Measurements from ENCODE around the gene SHC3. TPM values are rescaled to one million over a fixed set of nuclear protein-coding genes. Genes with fewer than 3 reads are reported as not detected.

Gene SHC3
- total RNA-seq, 1 donor from 2014 or later = not detected

DNA sequence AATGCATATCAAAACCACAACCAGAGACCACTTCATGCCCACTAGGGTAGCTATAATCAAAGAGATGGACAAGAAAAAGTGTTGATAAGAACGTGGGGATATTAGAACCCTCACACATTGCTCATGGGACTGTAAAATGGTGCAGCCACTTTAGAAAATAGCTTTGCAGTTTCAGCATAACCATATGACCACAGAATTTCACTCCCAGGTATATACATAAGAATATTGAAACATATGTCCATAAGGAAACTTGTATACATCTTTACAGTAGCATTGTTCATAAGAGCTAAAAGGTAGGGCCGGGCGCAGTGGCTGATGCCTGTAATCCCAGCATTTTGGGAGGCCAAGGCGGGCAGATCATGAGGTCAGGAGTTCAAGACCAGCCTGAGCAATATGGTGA is 131.0 kb downstream of the SHC3 start:
- intact Hi-C loops (cut with micrococcal nuclease) = no loop called here
- Mint-ChIP-seq H3K4me3 (no peak overlapping the region), H3K9me3 (no peaks in the 10 kb centered on the region), H3K36me3 (ENCODE audit: low read depth) (no peaks in the 10 kb centered on the region), H3K27me3 (ENCODE audit: insufficient read depth) (peaks cover 5% of the 10 kb centered on the region), H3K4me1 (ENCODE audit: low read depth) (no peaks in the 10 kb centered on the region), H3K27ac (no peak overlapping the region)
- DNase-seq (ENCODE audit: low spot score) = no peak

DNA sequence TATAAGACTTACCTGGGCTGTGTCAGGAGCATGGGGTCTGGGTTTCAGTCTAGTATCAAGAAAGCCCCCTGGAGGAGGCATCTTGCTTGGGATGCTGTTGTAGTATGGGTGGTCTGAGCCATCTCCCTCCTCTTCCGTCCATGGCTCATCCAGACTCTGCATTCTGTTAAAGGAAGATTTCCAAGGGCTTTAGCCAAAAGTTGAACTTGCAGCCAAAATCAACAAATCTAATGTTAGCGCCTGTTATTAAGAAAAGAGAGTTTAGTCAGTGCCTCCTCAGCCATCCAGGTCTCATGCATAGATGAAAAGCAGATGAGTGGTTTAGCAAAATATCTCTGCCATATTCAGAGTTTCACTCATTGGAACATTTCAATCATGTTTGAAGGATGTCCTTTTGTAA is 131.8 kb downstream of the SHC3 start:
- Mint-ChIP-seq H3K27me3 (ENCODE audit: insufficient read depth) (peaks cover 5% of the 10 kb centered on the region), H3K36me3 (ENCODE audit: low read depth) (no peaks in the 10 kb centered on the region), H3K4me3 (no peak overlapping the region), H3K9me3 (no peaks in the 10 kb centered on the region), H3K27ac (no peak overlapping the region), H3K4me1 (ENCODE audit: low read depth) (no peaks in the 10 kb centered on the region)
- DNase-seq (ENCODE audit: low spot score) = no peak
- intact Hi-C loops (cut with micrococcal nuclease) = no loop called here

DNA sequence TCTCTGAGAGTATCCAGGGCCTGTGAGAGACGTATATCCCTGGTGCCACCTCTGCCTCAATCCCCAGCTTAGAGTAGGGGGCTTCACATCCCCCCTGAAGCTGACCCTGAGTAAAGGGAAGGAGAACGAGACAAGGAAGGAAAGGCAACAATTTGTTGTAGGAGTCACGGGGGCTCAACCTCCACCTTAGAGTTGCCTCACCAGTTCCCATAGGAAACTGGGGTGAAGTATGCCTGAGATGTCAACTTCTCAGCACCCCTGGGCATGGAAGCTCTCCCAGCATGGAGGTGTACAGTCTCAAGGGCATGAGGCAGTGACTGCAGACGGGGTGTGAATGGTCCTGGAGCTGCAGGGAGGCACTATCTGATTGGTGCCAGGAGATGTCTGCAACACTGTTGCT is 133.7 kb downstream of the SHC3 start:
- H3K27ac Mint-ChIP-seq = no peak overlapping the region
- no peak overlapping the region for H3K4me3 Mint-ChIP-seq
- H3K4me1 Mint-ChIP-seq (ENCODE audit: low read depth) = no peaks in the 10 kb centered on the region
- intact Hi-C loops (cut with micrococcal nuclease) = no loop called here
- no peaks in the 10 kb centered on the region for H3K36me3 Mint-ChIP-seq (ENCODE audit: low read depth)
- no peaks in the 10 kb centered on the region for H3K9me3 Mint-ChIP-seq
- H3K27me3 Mint-ChIP-seq (ENCODE audit: insufficient read depth) = peaks cover 5% of the 10 kb centered on the region
- DNase-seq (ENCODE audit: low spot score) = no peak

DNA sequence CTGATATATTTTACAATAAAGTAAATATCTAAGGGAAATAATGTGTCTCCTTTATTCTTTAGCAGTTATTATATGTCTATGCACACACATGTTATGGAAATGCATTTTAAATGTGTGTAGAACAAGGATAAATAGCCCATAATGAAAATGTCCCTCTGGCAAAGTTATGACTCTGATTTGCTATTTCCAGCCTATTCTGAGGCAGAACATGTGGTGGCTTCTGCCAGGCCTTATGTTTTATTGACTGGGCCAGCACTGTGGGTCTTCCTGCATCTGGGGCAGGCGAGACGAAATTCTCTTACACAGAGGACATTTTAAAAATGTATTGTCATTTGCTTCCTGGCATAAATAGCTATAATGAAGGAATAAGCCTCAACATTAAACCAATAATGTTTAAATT is 134.5 kb downstream of the SHC3 start:
- Mint-ChIP-seq H3K4me3 (no peak overlapping the region), H3K36me3 (ENCODE audit: low read depth) (no peaks in the 10 kb centered on the region), H3K9me3 (no peaks in the 10 kb centered on the region), H3K27me3 (ENCODE audit: insufficient read depth) (peaks cover 5% of the 10 kb centered on the region), H3K4me1 (ENCODE audit: low read depth) (no peaks in the 10 kb centered on the region), H3K27ac (no peak overlapping the region)
- no peak for DNase-seq (ENCODE audit: low spot score)
- intact Hi-C loops (cut with micrococcal nuclease) = no loop called here

DNA sequence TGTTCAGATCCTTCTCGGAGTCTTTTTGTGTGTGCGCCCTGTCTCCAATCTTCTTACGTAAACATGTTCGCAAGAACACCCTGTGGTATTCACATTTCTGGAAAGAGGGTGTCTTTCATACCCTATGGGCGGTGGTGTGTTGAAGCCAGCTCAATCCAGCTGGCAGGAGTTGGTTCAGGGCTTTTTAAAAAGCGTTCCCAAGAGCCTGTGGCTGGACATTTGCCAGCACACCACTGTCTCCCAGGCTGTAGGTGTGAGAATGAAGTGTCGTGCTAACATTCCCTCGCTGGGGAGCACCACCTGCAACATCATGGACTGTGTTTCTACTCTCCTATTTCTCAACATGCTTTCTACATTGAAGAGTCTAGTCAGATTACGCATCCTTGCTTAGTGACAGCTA is 135.6 kb downstream of the SHC3 start:
- Mint-ChIP-seq H3K9me3 (no peaks in the 10 kb centered on the region), H3K36me3 (ENCODE audit: low read depth) (no peaks in the 10 kb centered on the region), H3K27me3 (ENCODE audit: insufficient read depth) (peaks cover 3% of the 10 kb centered on the region), H3K4me1 (ENCODE audit: low read depth) (no peaks in the 10 kb centered on the region), H3K27ac (no peak overlapping the region), H3K4me3 (no peak overlapping the region)
- DNase-seq (ENCODE audit: low spot score) = no peak
- intact Hi-C loops (cut with micrococcal nuclease) = no loop called here

DNA sequence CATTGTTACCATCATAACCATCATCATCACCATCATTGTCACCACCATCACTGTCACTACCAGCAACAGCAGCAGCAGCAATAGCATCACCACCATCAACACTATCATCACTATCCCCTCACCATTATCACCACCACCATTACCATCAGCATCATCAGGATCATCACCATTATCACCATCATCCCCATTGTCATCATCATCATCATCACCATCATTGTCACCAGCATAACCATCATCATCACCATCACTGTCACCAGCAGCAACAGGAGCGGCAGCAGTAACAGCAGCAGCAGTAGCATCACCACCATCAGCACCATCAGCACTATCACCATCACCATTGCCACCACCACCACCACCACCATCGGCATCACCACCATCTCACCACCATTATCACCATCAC is 139.0 kb downstream of the SHC3 start:
- H3K4me3 Mint-ChIP-seq = no peak overlapping the region
- no peaks in the 10 kb centered on the region for H3K36me3 Mint-ChIP-seq (ENCODE audit: low read depth)
- no peaks in the 10 kb centered on the region for H3K4me1 Mint-ChIP-seq (ENCODE audit: low read depth)
- DNase-seq (ENCODE audit: low spot score) = no peak
- no peaks in the 10 kb centered on the region for H3K9me3 Mint-ChIP-seq
- peaks cover 2% of the 10 kb centered on the region for H3K27me3 Mint-ChIP-seq (ENCODE audit: insufficient read depth)
- intact Hi-C loops (cut with micrococcal nuclease) = no loop called here
- no peak overlapping the region for H3K27ac Mint-ChIP-seq

DNA sequence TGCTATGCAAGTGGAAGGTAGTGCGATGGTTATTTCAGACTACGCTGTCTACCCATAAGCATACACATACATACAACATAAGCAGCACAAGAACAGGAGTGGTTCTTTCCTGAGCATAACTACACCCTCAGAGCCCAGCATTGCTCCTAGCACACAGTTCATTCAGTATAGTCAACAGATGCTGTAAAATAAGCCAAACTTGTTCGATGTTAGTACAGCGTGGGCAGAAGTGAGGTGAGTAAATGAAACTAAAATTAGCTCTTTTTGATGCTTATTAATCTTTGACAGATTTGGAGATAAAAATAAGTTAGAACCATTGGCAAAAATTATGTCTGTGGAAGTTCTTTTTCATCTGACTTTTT is 139.5 kb downstream of the SHC3 start:
- Mint-ChIP-seq H3K36me3 (ENCODE audit: low read depth) (no peaks in the 10 kb centered on the region), H3K4me3 (no peak overlapping the region), H3K27ac (no peak overlapping the region), H3K27me3 (ENCODE audit: insufficient read depth) (peaks cover 2% of the 10 kb centered on the region), H3K9me3 (no peaks in the 10 kb centered on the region), H3K4me1 (ENCODE audit: low read depth) (no peaks in the 10 kb centered on the region)
- DNase-seq (ENCODE audit: low spot score) = no peak
- intact Hi-C loops (cut with micrococcal nuclease) = no loop called here

DNA sequence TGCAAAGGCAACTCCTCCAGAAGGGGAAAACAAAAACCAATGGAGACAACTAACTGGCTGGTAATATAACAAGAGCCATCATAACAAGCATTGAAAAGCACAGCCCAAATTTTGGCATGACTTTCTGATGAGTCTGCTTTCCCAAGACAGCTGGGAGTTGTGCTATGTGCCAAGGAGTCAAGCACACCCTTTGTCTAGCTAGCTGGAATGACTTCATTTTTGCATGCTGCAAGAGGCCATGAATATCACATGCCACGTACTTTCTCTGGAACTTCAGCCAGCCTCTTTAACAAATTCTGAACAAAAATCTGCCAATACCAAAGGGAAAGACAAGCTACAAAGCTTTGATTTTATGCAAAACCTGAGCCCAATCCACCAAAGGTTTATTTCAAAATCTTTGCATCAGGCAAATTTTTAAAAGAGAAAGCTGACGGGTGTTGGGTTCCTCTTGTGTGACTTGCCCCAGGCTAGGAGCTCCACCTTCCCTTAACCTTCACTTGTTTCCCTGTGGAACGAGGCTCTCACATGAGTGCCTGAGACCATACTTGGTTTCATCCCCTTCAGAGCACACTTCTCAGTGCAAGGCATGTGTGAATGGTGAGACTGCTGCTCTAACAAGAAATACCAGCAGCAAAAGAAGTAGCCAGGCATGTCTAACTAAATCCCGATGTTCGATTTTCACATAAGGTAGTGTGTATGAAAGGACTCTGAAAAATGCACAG is 140.1 kb downstream of the SHC3 start:
- Mint-ChIP-seq H3K36me3 (ENCODE audit: low read depth) (no peaks in the 10 kb centered on the region), H3K9me3 (no peaks in the 10 kb centered on the region), H3K4me1 (ENCODE audit: low read depth) (no peaks in the 10 kb centered on the region), H3K27me3 (ENCODE audit: insufficient read depth) (peaks cover 2% of the 10 kb centered on the region), H3K4me3 (no peak overlapping the region), H3K27ac (no peak overlapping the region)
- intact Hi-C loops (cut with micrococcal nuclease) = no loop called here
- DNase-seq (ENCODE audit: low spot score) = no peak

DNA sequence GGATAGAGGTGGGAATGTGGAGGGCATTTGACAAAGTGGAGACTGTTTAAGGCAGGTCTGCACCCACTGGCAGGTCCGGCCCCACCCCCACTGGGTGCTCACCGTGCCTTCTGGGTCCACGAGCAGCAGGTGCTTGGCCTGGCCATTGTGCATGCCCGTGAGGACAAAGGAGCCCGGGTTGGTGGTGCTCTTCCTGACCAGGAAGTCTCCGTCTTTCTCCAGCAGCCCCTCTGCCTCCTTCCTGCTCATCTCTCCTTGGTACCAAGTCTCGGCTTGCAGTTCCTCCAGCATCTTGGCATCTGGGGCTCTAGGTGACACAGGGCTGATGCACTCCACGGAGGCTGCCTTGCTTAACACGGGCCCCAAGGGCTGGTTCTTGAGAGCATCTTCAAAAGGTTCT is 140.7 kb downstream of the SHC3 start:
- H3K4me1 Mint-ChIP-seq (ENCODE audit: low read depth) = no peaks in the 10 kb centered on the region
- H3K27ac Mint-ChIP-seq = no peak overlapping the region
- no peak for DNase-seq (ENCODE audit: low spot score)
- no peaks in the 10 kb centered on the region for H3K36me3 Mint-ChIP-seq (ENCODE audit: low read depth)
- intact Hi-C loops (cut with micrococcal nuclease) = no loop called here
- H3K9me3 Mint-ChIP-seq = no peaks in the 10 kb centered on the region
- peaks cover 2% of the 10 kb centered on the region for H3K27me3 Mint-ChIP-seq (ENCODE audit: insufficient read depth)
- no peak overlapping the region for H3K4me3 Mint-ChIP-seq

DNA sequence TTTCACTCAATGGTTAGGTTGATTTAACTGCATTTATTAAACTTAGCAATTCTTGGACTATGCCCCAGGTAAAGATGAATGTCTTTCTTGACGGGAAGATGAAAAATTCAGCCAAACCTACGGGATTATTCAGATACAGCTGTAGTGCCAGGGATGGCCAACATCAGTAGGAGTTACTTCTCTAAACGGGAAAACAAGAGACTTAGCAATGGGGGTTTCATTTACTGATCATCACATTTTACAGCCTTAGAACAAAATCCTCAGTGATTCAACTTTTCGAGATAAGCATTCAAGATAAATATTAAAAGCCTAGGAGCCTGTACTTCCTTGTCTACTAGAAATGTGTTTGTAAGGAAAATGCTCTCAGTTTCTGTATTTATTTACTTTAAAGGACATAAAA is 141.3 kb downstream of the SHC3 start:
- no peak for DNase-seq (ENCODE audit: low spot score)
- Mint-ChIP-seq H3K4me3 (no peak overlapping the region), H3K27me3 (ENCODE audit: insufficient read depth) (peaks cover 4% of the 10 kb centered on the region), H3K4me1 (ENCODE audit: low read depth) (no peaks in the 10 kb centered on the region), H3K9me3 (no peaks in the 10 kb centered on the region), H3K27ac (no peak overlapping the region), H3K36me3 (ENCODE audit: low read depth) (no peaks in the 10 kb centered on the region)
- intact Hi-C loops (cut with micrococcal nuclease) = no loop called here

DNA sequence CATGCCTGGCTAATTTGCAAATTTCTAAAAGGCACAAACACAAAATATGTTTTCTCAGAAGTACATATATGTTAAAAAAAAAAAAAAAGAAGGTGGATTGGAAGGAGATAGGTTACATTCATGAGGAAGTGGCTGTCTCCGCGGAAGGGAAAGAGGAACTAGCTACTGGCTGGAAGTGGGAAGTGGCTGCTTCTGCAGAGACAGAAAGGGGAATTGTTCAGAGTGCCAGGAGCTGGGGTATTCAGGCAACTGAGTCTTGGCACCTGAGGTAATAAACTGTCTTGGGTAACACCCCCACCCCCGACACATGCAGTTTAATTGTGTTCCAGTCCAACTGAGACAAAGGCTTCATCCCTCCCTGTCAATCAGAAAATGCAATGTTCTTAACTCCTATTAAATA is 141.7 kb downstream of the SHC3 start:
- H3K36me3 Mint-ChIP-seq (ENCODE audit: low read depth) = no peaks in the 10 kb centered on the region
- H3K4me1 Mint-ChIP-seq (ENCODE audit: low read depth) = no peaks in the 10 kb centered on the region
- H3K4me3 Mint-ChIP-seq = no peak overlapping the region
- H3K27ac Mint-ChIP-seq = no peak overlapping the region
- H3K27me3 Mint-ChIP-seq (ENCODE audit: insufficient read depth) = peaks cover 5% of the 10 kb centered on the region
- no peaks in the 10 kb centered on the region for H3K9me3 Mint-ChIP-seq
- intact Hi-C loops (cut with micrococcal nuclease) = no loop called here
- no peak for DNase-seq (ENCODE audit: low spot score)

DNA sequence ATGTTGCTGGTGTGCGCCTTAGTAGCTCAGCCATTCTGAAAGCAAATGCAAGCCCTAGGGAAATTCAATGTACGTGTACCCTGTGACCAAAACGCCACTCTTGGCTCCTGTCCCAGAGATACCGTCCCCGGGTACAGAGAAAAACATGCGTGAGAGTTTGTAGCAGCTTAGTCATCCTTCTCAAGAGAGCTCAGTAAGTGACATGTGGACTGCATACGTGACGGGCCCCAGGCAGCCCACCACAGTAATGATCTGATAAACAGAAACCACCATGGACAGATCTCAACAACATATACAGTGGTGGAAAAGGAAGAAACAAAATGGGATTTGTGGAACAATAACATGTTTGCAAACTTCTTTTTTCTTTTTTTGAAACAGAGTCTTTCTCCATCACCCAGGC is 142.2 kb downstream of the SHC3 start:
- intact Hi-C loops (cut with micrococcal nuclease) = no loop called here
- Mint-ChIP-seq H3K36me3 (ENCODE audit: low read depth) (no peaks in the 10 kb centered on the region), H3K4me3 (no peak overlapping the region), H3K4me1 (ENCODE audit: low read depth) (no peaks in the 10 kb centered on the region), H3K9me3 (no peaks in the 10 kb centered on the region), H3K27ac (no peak overlapping the region), H3K27me3 (ENCODE audit: insufficient read depth) (peaks cover 5% of the 10 kb centered on the region)
- DNase-seq (ENCODE audit: low spot score) = no peak

DNA sequence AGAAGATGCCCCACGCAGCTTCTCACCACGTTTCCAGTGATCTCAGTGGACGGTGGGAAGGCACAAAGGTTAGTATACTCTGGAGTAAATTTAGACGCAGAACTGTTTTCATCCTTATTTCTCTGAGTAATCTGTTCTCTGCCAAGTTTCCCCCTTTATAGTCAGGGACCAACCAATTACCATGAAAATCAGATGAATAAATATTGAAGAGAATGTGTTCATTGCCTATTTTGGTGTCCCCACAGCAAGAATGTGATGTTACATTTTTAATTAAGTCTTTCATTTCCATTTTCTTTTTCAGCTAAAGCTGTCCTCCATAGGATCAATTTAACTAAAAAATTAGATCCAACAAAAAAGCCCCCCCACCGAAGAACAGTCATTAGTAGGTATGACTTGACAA is 146.0 kb downstream of the SHC3 start:
- no peak for DNase-seq (ENCODE audit: low spot score)
- H3K4me1 Mint-ChIP-seq (ENCODE audit: low read depth) = no peaks in the 10 kb centered on the region
- intact Hi-C loops (cut with micrococcal nuclease) = no loop called here
- no peaks in the 10 kb centered on the region for H3K36me3 Mint-ChIP-seq (ENCODE audit: low read depth)
- H3K9me3 Mint-ChIP-seq = peaks cover 9% of the 10 kb centered on the region
- no peak overlapping the region for H3K4me3 Mint-ChIP-seq
- no peak overlapping the region for H3K27ac Mint-ChIP-seq
- peaks cover 9% of the 10 kb centered on the region for H3K27me3 Mint-ChIP-seq (ENCODE audit: insufficient read depth)

DNA sequence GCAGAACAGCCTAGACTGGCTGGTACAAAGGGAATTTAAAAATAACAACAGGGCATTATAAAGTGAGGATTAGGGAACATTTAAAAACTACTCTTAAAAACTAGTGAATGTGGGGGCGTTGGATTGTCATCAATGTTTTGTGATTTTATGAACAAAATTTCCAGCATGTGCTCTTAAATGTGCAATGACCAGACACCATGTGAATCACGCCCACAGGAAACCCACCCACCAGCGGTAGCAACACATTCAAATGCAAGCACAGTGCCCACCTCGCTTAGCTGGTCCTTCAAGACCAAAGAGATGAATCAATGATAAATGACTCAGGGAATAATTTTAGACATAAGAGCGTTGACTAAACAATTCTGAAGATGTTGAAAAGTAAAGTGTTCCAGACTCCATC is 146.4 kb downstream of the SHC3 start:
- no peak overlapping the region for H3K4me3 Mint-ChIP-seq

More for the DNA sequence above, 146.4 kb downstream of the SHC3 start:
- no peaks in the 10 kb centered on the region for H3K36me3 Mint-ChIP-seq (ENCODE audit: low read depth)
- intact Hi-C loops (cut with micrococcal nuclease) = no loop called here
- H3K27ac Mint-ChIP-seq = no peak overlapping the region
- DNase-seq (ENCODE audit: low spot score) = no peak
- no peaks in the 10 kb centered on the region for H3K4me1 Mint-ChIP-seq (ENCODE audit: low read depth)
- peaks cover 9% of the 10 kb centered on the region for H3K9me3 Mint-ChIP-seq
- peaks cover 9% of the 10 kb centered on the region for H3K27me3 Mint-ChIP-seq (ENCODE audit: insufficient read depth)
